Activated CD4-positive, alpha-beta T cell treated with anti-CD3 and anti-CD28 coated beads for 24 hours (primary cell): Measurements from ENCODE around the gene MAGI1.
"Not testable (repeated sequence)": the region's sequence is repeated elsewhere in the genome, so short reads cannot be mapped to it uniquely, and the experiment has no call there.

Experiments
- DNase-seq, 2 donors: peaks; one replicate each; pipeline ENCODE4 v3.0.0-alpha.2; 2020; ENCODE audit warnings: low read depth in 2 of 2

Gene MAGI1

GRCh38 chr3:65907232-65908130, 131.2 kb downstream of the MAGI1 start:
- DNase-seq: no peak

GRCh38 chr3:65905771-65906170, 132.9 kb downstream of the MAGI1 start:
- no peak for DNase-seq

GRCh38 chr3:65904016-65904415, 134.7 kb downstream of the MAGI1 start:
- DNase-seq: no peak

- DNase-seq: no peak
Measured at GRCh38 chr3:65902304-65902793, 136.4 kb downstream of the MAGI1 start.

- DNase-seq: no peak
Measured at GRCh38 chr3:65901226-65901625, 137.5 kb downstream of the MAGI1 start.

GRCh38 chr3:65899226-65899625, 139.5 kb downstream of the MAGI1 start:
- DNase-seq: no peak

GRCh38 chr3:65897766-65898165, 141.0 kb downstream of the MAGI1 start:
- DNase-seq: no peak

- DNase-seq: no peak
Measured at GRCh38 chr3:65896321-65896720, 142.4 kb downstream of the MAGI1 start.

- DNase-seq: no peak
Measured at GRCh38 chr3:65894679-65895453, 143.9 kb downstream of the MAGI1 start.

- no peak for DNase-seq
Measured at GRCh38 chr3:65894126-65894525, 144.6 kb downstream of the MAGI1 start.

GRCh38 chr3:65893631-65894030, 145.1 kb downstream of the MAGI1 start:
- DNase-seq: no peak

GRCh38 chr3:65891477-65891876, 147.2 kb downstream of the MAGI1 start:
- not testable (repeated sequence) for DNase-seq

- DNase-seq: no peak
Measured at GRCh38 chr3:65890328-65890727, 148.4 kb downstream of the MAGI1 start.

GRCh38 chr3:65889707-65890099, 149.0 kb downstream of the MAGI1 start:
- no peak for DNase-seq

- DNase-seq: no peak
Measured at GRCh38 chr3:65888980-65889706, 149.6 kb downstream of the MAGI1 start.

- no peak for DNase-seq
Measured at GRCh38 chr3:65888196-65888595, 150.5 kb downstream of the MAGI1 start.

- no peak for DNase-seq
Measured at GRCh38 chr3:65886391-65886790, 152.3 kb downstream of the MAGI1 start.

- no peak for DNase-seq
Measured at GRCh38 chr3:65884071-65884470, 154.6 kb downstream of the MAGI1 start.

GRCh38 chr3:65883613-65884012, 155.1 kb downstream of the MAGI1 start:
- DNase-seq: no peak

GRCh38 chr3:65880350-65880749, 158.4 kb downstream of the MAGI1 start:
- DNase-seq: no peak

GRCh38 chr3:65879372-65879771, 159.3 kb downstream of the MAGI1 start:
- DNase-seq: no peak

GRCh38 chr3:65878831-65879230, 159.9 kb downstream of the MAGI1 start:
- no peak for DNase-seq
